Uterus (tissue), 2 donors: ENCODE results near the gene ANP32B.

Source experiments
- CTCF ChIP-seq, 4 experiments: fragments of 200-600 bp in 2 of 4; fragments of 450-650 bp in 2 of 4; sonication (generic) in 2 of 4; IDR thresholded peaks; one replicate each; pipeline ENCODE4 v1.5.1; 2016 to 2019; ENCODE audit warnings: antibody characterized with exemption in 4 of 4, mild to moderate bottlenecking in 2 of 4, moderate library complexity in 1 of 4
- POLR2A ChIP-seq, 2 donors: fragments of 450-650 bp; IDR thresholded peaks; one replicate each; pipeline ENCODE4 v1.6.1; 2016; ENCODE audit warnings: antibody characterized with exemption in 2 of 2, mild to moderate bottlenecking in 1 of 2, moderate library complexity in 1 of 2

- TF ChIP-seq CTCF (IDR thresholded peaks at IDR 0.05) (no peak), POLR2A (IDR thresholded peaks at IDR 0.05) (no peak)
Observed at GRCh38 chr9:97938081-97938644, 45.0 kb upstream of the ANP32B start, which contains the start of gene HEMGN.
